ENCODE measurements around the gene MMP23B.
"Not testable (repeated sequence)": the region's sequence is repeated elsewhere in the genome, so short reads cannot be mapped to it uniquely, and the experiment has no call there.

MMP23B gene

GRCh38 chr1:1630965-1631781, 800 bp upstream of the MMP23B start:
- H3K4me3 Mint-ChIP-seq: peak overlapping the region; percentile 74
- peak overlapping the region; percentile 79 for H3K27ac Mint-ChIP-seq
- H3K4me1 Mint-ChIP-seq: peaks cover 6% of the 10 kb centered on the region
- no peaks in the 10 kb centered on the region for H3K9me3 Mint-ChIP-seq
- ATAC-seq (no peak), DNase-seq (ENCODE audit: low spot score in 2 of 2) (no peak)
- peaks cover 19% of the 10 kb centered on the region for H3K36me3 Mint-ChIP-seq

DNA sequence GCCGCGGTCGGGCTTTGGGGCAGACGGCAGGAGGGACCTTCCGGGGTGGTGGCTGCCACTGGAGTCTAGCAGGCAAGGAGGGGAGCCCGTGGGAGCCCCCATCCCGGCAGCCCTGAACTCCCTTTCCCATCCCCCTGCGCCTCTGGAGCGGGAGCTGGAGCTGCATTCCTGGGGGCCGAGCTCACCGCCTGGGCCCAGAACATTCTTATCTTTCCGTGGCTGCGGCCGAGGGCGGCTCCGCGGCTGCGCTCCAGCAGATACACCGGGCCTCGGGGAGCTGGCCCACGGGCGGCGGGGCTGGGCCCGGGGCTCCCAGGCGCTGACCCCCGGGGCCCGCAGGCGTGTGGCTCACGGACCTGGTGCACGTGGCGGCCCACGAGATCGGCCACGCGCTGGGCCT, 1.4 kb downstream of the MMP23B start:
- not testable (repeated sequence) for H3K4me1 Mint-ChIP-seq; DNase-seq (ENCODE audit: low spot score in 2 of 2); H3K9me3 Mint-ChIP-seq; H3K27ac Mint-ChIP-seq; ATAC-seq; H3K4me3 Mint-ChIP-seq
- peaks cover 26% of the 10 kb centered on the region for H3K36me3 Mint-ChIP-seq

GRCh38 chr1:1634613-1635012, 2.6 kb downstream of the MMP23B start:
- not testable (repeated sequence) for H3K4me3 Mint-ChIP-seq; DNase-seq (ENCODE audit: low spot score in 2 of 2); H3K4me1 Mint-ChIP-seq; H3K27ac Mint-ChIP-seq; ATAC-seq; H3K9me3 Mint-ChIP-seq
- peaks cover 35% of the 10 kb centered on the region for H3K36me3 Mint-ChIP-seq

- H3K9me3 Mint-ChIP-seq; ATAC-seq; DNase-seq (ENCODE audit: low spot score in 2 of 2); H3K27ac Mint-ChIP-seq; H3K4me1 Mint-ChIP-seq; H3K4me3 Mint-ChIP-seq: not testable (repeated sequence)
- peaks cover 21% of the 10 kb centered on the region for H3K36me3 Mint-ChIP-seq
These were observed 4.9 kb downstream of the MMP23B start for GRCh38 chr1:1636621-1637478.

DNA sequence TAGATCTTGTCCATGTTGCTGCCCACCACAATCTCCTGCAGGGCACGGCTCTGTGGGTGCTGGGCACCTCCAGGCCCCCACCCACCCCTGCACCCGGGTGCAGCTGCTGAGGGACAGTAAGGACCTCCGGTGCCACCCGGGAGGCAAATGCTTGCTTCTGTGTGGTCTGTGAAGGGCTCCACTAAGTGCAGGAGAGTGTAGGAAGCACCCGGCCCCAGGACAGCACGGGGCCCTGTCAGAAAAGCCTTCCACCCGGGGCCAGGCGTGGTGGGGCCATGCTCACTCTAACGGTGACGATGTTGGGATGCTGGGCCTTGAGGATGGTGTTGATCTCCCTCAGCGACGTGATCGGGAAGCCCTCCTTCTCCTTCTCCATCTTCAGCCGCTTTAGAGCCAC, 5.5 kb downstream of the MMP23B start:
- peaks cover 21% of the 10 kb centered on the region for H3K36me3 Mint-ChIP-seq
- ATAC-seq; H3K9me3 Mint-ChIP-seq; H3K4me1 Mint-ChIP-seq; DNase-seq (ENCODE audit: low spot score in 2 of 2); H3K4me3 Mint-ChIP-seq; H3K27ac Mint-ChIP-seq: not testable (repeated sequence)

DNA sequence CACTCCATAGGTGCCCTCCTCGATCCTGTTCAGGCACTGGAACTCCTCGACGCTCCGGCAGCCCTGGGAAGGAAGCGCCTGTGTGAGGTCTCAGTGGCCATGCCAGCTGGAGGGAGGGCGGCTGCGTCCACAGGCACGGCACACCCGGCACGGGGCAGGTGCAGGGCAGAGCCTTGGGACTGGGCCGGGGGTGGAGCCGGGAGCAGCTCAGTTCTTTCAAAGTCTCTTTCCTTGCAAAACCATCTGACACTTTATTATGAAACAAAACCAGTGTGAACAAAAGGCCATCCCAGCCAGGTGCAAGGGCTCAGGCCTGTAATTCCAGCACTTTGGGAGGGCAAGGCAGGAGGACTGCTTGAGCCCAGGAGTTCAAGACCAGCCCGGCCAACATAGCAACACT, 6.6 kb downstream of the MMP23B start:
- H3K4me3 Mint-ChIP-seq; H3K27ac Mint-ChIP-seq; DNase-seq (ENCODE audit: low spot score in 2 of 2); H3K9me3 Mint-ChIP-seq; ATAC-seq; H3K4me1 Mint-ChIP-seq: not testable (repeated sequence)
- H3K36me3 Mint-ChIP-seq: peaks cover 21% of the 10 kb centered on the region

- H3K4me3 Mint-ChIP-seq; H3K9me3 Mint-ChIP-seq; H3K27ac Mint-ChIP-seq; DNase-seq (ENCODE audit: low spot score in 2 of 2); ATAC-seq; H3K4me1 Mint-ChIP-seq: not testable (repeated sequence)
- H3K36me3 Mint-ChIP-seq: peaks cover 21% of the 10 kb centered on the region
These were observed 7.4 kb downstream of the MMP23B start for GRCh38 chr1:1639368-1639767.

DNA sequence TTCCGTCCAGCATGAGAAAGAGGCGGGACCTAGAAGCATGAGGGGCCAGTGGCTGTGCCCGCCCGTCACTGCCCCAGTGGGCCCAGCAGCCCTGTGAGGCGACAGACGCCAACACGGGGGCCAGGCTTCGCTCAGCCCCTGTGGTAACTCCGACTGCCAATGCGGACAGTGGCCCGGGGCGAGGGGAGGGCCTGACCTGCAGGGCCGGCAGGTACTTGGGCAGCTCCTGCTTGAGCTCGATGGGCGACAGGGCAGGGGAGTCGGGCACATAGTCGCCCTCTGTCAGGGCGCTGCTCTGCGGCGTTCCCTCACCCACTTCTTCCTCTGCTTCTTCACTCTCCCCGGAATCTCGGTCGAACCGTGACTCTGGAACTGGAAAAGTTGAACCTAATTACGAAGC, 8.1 kb downstream of the MMP23B start:
- not testable (repeated sequence) for H3K27ac Mint-ChIP-seq; ATAC-seq; H3K9me3 Mint-ChIP-seq; H3K4me1 Mint-ChIP-seq; DNase-seq (ENCODE audit: low spot score in 2 of 2); H3K4me3 Mint-ChIP-seq
- H3K36me3 Mint-ChIP-seq: peaks cover 21% of the 10 kb centered on the region

GRCh38 chr1:1640711-1641461, 8.9 kb downstream of the MMP23B start:
- not testable (repeated sequence) for ATAC-seq; DNase-seq (ENCODE audit: low spot score in 2 of 2)

DNA sequence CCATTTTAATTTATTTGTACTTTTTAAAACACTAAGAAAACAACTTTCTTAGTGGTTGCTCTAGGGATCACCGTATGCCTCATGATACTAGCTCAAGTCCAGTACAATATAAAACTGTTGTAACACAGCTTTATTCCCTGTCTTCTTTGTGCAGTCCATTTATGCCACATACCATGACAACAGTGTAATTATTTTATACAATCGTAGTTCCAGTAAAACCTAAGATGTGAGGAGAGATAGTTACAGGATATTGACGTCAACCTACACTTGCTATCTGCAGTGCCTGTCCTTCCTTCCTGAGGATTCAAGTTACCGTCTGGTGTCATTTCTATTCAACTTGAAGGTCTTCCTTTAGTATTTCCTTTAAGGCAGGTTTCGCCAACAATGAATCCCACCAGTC, 14.4 kb downstream of the MMP23B start:
- peaks cover 59% of the 10 kb centered on the region for H3K36me3 Mint-ChIP-seq
- H3K4me1 Mint-ChIP-seq; DNase-seq (ENCODE audit: low spot score in 2 of 2); H3K9me3 Mint-ChIP-seq; ATAC-seq; H3K4me3 Mint-ChIP-seq; H3K27ac Mint-ChIP-seq: not testable (repeated sequence)

More at GRCh38 chr1:1640711-1641461, 8.9 kb downstream of the MMP23B start:
- not testable (repeated sequence) for H3K4me1 Mint-ChIP-seq, H3K27ac Mint-ChIP-seq, H3K4me3 Mint-ChIP-seq, H3K9me3 Mint-ChIP-seq
- peaks cover 26% of the 10 kb centered on the region for H3K36me3 Mint-ChIP-seq

- Mint-ChIP-seq H3K36me3 (peaks cover 73% of the 10 kb centered on the region), H3K27ac (peak overlapping the region; percentile 70)
- not testable (repeated sequence) for H3K4me1 Mint-ChIP-seq; ATAC-seq; H3K4me3 Mint-ChIP-seq; DNase-seq (ENCODE audit: low spot score in 2 of 2); H3K9me3 Mint-ChIP-seq
These were observed 15.7 kb downstream of the MMP23B start for GRCh38 chr1:1647567-1648241.

DNA sequence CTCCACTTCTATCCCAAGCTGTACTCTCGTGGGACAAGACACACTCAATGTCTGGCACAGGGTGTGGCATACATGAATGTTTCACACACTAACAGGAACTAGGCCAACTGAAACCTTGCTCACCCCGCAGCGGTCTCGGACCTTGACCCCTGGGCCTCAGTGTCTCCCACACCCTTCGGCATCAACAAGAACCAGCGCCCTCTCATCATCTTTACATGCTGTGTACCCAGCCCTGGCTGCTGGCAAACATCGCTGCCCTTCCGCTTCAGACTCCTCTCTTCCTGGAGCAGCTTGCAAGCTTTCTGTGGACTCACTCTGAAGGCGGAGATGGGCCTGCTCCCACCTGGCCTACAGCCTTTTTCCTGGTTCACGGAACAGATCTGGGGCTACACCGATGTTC, 16.3 kb downstream of the MMP23B start:
- not testable (repeated sequence) for DNase-seq (ENCODE audit: low spot score in 2 of 2); H3K4me3 Mint-ChIP-seq; H3K9me3 Mint-ChIP-seq; H3K4me1 Mint-ChIP-seq; ATAC-seq
- Mint-ChIP-seq H3K36me3 (peaks cover 79% of the 10 kb centered on the region), H3K27ac (peak overlapping the region; percentile 70)

DNA sequence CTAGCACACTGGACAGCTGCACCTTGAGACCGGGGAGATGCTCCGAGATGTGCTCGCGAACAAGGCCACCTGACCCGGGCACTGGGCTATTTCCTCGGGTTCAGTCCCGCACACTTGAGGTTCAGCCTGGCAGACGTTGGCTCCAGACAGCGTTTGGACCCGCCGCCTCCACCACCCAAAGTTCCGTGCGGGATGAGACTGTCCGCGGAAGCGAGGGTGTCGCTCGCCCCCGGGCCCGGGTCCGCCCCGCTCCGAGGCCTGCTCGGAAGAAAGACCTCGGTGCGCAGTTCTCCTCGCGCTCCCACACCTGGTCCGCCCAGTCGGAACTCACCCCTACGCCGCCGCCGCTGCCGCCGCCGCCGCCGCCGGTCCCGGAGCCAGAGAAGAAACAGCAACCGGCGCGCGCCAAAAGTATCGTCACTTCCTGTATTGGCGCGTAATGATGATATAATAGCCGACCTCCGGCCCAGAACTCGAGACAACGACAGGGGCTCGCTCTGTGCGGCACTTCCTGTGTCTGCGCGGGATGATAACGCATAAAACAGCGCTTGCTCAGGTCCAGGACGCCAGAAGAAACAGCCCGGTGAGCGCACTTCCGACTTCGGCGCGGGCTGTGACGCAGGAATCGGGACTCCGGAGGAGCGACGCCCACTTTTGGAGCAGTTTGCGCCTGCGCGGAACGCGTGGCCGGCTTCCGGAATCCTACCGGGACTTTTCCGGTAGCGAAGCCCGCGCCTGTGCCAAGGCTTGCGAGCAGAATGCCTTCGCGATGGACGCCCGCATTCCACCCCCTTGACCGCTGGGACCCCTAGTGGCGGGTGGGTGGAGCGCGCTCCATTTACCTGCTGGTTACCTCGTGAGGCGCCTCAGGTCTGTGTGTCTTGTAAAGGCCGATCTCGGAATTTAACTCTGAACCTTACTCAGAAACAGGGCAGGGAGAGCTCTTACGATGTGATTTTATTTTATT, 26.9 kb downstream of the MMP23B start, which contains the start of gene CDK11B:
TSS of gene CDK11B (minus strand) at position 422 of the 967 bp plus-strand sequence. CDS start 1,519 bp downstream, outside the sequence.
- Mint-ChIP-seq H3K36me3 (peaks cover 43% of the 10 kb centered on the region), H3K4me3 (peak within 1 kb of the TSS; percentile 82), H3K27ac (peak within 1 kb of the TSS; percentile 98)
- ATAC-seq (peak; percentile 98), DNase-seq (ENCODE audit: low spot score in 2 of 2) (peak; percentile 92 to 97)
- not testable (repeated sequence) for H3K4me1 Mint-ChIP-seq, H3K9me3 Mint-ChIP-seq

Data from stimulated activated effector memory CD8-positive, alpha-beta T cell treated with anti-CD3 and anti-CD28 coated beads, Interleukin-12 subunit alpha, Interleukin-12 subunit beta, amount 100 ng/mL, for 72 hours (primary cell).